Astrocyte of the cerebellum (primary cell): ENCODE data around the gene CEP63.

Experiments used
- DNase-seq: peaks from one replicate; pipeline ENCODE4 v3.0.0-alpha.2; 2011; ENCODE audit warnings: low read depth
- H3K4me3 ChIP-seq: 2 replicates; pipeline ENCODE4 v1.5.1; 2011; ENCODE audit warnings: mild to moderate bottlenecking, low read depth, low read length, moderate library complexity
- CTCF ChIP-seq: IDR thresholded peaks from 2 replicates; pipeline ENCODE4 v1.5.1; 2012; ENCODE audit warnings: low read length, low read depth, moderate library complexity, mild to moderate bottlenecking; ENCODE audit errors: missing control alignments
- in situ Hi-C: cut with HindIII; loops from 2 replicates; pipeline ENCODE4 v1.10.0; 2017; ENCODE audit warnings: low sequenced_read_pairs

Gene CEP63

GRCh38 chr3:134527538-134528186, 41.8 kb downstream of the CEP63 start:
- in situ Hi-C loops = no loop called here
- H3K4me3 ChIP-seq = no peak overlapping the region
- no peak for DNase-seq
- TF ChIP-seq CTCF = no peak

GRCh38 chr3:134533493-134533892, 47.6 kb downstream of the CEP63 start:
- TF ChIP-seq CTCF = no peak
- in situ Hi-C loops = no loop called here

GRCh38 chr3:134535186-134535970, 49.5 kb downstream of the CEP63 start:
- TF ChIP-seq CTCF = no peak
- DNase-seq = no peak
- in situ Hi-C loops = no loop called here
- no peak overlapping the region for H3K4me3 ChIP-seq

More at GRCh38 chr3:134533493-134533892, 47.6 kb downstream of the CEP63 start:
- no peak overlapping the region for H3K4me3 ChIP-seq
- DNase-seq = no peak

- H3K4me3 ChIP-seq = no peak overlapping the region
- no peak for TF ChIP-seq CTCF
- in situ Hi-C loops = no loop called here
- no peak for DNase-seq
These were observed 50.9 kb downstream of the CEP63 start for GRCh38 chr3:134536781-134537180.

GRCh38 chr3:134542287-134542958, 56.6 kb downstream of the CEP63 start:
- no peak for TF ChIP-seq CTCF
- DNase-seq = no peak

GRCh38 chr3:134543113-134543512, 57.3 kb downstream of the CEP63 start:
- in situ Hi-C loops = no loop called here
- no peak overlapping the region for H3K4me3 ChIP-seq
- TF ChIP-seq CTCF = no peak
- no peak for DNase-seq

More at GRCh38 chr3:134542287-134542958, 56.6 kb downstream of the CEP63 start:
- in situ Hi-C loops = no loop called here
- no peak overlapping the region for H3K4me3 ChIP-seq
